Body of pancreas (tissue), 4 donors: ENCODE results near the gene ZNHIT6.

Source experiments
- POLR2A ChIP-seq, 3 donors: fragments of 450-650 bp; IDR thresholded peaks; one replicate each; pipeline ENCODE4 v1.6.1; 2016; ENCODE audit warnings: antibody characterized with exemption in 3 of 3, mild to moderate bottlenecking in 2 of 3
- TF ChIP-seq, protein P1 (sequence below), 7 experiments: fragments of 450-650 bp in 4 of 7; fragments of 200-600 bp in 3 of 7; sonication (generic) in 3 of 7; IDR thresholded peaks; one replicate each; pipeline ENCODE4 v1.5.1; 2016 to 2019; ENCODE audit warnings: antibody characterized with exemption in 7 of 7

DNA sequence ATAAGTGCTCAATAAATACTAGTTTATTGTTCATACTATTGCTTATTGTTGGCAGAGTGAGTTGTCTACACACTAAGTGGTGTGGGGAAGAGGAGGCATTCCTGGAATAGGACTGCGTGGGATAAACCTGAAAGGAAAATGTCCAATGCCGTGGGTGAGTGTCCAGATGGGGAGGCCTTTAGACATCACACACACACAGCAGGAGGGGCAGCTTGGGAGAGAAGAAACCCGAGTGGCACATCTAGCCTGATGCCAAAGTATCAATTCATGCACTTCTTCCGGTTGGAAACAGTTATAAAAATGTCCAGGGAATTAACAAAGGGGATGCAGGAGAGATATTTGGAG, 100.3 kb downstream of the ZNHIT6 start:
- TF ChIP-seq, protein P1, sequence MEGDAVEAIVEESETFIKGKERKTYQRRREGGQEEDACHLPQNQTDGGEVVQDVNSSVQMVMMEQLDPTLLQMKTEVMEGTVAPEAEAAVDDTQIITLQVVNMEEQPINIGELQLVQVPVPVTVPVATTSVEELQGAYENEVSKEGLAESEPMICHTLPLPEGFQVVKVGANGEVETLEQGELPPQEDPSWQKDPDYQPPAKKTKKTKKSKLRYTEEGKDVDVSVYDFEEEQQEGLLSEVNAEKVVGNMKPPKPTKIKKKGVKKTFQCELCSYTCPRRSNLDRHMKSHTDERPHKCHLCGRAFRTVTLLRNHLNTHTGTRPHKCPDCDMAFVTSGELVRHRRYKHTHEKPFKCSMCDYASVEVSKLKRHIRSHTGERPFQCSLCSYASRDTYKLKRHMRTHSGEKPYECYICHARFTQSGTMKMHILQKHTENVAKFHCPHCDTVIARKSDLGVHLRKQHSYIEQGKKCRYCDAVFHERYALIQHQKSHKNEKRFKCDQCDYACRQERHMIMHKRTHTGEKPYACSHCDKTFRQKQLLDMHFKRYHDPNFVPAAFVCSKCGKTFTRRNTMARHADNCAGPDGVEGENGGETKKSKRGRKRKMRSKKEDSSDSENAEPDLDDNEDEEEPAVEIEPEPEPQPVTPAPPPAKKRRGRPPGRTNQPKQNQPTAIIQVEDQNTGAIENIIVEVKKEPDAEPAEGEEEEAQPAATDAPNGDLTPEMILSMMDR (IDR thresholded peaks at IDR 0.05), result no peak
- no peak for TF ChIP-seq POLR2A (IDR thresholded peaks at IDR 0.05)
